ENCODE measurements around the gene B3GALT4.

- TF ChIP-seq CTCF (IDR thresholded peaks at IDR 0.05) (no peak), POLR2A (IDR thresholded peaks at IDR 0.05) (no peak)
Measured at GRCh38 chr6:33236328-33236727, 40.6 kb upstream of the B3GALT4 start.

All from Peyer's patch (tissue), 4 donors.